Stimulated activated CD4-positive, alpha-beta T cell treated with anti-CD3 and anti-CD28 coated beads, Interleukin-2, amount 100 ng/mL, for 48 hours (primary cell): ENCODE data around the gene FGF21.

Experiments used
- DNase-seq, 2 donors: peaks; one replicate each; pipeline ENCODE4 v3.0.0-alpha.2; 2020

The FGF21 gene

GRCh38 chr19:48728911-48729664 lies 26.2 kb upstream of the FGF21 start:
- DNase-seq = no peak

DNA sequence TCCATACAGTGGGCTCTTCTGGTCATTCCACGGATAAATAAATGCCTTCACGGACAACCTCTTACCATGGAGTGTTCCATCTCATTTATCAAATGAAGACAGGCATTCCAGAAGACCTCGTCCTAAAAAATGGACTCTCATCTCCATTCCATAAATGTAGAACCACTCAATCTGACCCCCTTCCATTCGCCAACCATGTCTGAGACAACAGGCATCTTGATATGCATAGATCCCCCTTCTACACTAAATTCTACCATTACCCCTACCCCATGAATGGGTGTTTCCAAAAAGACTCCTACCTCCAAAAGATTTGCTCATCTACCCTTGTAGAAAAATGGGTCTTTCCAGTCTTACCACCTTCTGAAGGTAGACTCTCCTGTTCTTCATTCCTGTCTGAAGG lies 23.9 kb upstream of the FGF21 start:
- DNase-seq = no peak

DNA sequence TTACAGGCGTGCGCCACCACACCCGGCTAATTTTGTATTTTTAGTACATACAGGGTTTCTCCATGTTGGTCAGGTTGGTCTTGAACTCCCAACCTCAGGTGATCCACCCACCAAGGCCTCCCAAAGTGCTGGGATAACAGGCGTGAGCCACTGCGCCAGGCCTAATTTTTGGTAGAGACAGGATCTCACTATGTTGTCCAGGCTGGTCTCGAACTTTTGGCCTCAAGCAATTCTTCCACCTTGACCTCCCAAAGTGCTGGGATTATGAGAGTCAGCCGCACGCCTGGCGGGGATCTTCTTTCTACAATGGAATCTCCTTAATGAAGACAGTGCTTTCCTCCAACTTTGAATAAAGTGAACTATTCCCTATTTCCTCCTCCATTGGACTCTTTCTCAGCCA lies 20.7 kb upstream of the FGF21 start:
- DNase-seq = no peak

DNA sequence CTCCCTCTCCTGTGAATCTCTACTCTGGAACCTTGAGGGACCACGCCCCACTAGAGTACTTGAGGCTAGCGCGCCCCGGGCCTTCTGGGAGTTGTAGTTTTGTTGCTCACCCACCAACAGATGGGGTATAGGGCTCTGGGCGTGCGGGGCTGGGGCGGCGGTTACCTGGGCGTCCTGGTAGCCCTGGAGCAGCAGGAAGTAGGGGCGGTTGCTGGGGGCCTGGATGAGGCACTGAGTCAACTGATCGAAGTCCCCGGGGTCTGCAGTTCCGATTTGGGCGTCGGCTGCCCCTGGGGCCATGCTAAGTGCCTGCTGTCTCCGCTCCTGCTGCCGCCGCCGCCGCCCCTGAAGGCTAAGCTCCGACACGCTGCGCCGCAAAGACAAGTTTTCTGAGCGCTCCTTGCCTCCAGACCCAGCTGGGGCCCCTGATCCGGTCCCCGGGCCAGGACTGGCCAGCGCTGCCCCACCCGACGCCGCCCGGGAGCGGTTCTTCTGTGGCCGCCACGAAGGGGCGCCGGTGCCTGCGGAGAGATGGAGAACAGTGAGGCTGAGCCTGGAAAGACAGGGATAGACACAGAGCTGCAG lies 20.2 kb upstream of the FGF21 start:
- no peak for DNase-seq

DNA sequence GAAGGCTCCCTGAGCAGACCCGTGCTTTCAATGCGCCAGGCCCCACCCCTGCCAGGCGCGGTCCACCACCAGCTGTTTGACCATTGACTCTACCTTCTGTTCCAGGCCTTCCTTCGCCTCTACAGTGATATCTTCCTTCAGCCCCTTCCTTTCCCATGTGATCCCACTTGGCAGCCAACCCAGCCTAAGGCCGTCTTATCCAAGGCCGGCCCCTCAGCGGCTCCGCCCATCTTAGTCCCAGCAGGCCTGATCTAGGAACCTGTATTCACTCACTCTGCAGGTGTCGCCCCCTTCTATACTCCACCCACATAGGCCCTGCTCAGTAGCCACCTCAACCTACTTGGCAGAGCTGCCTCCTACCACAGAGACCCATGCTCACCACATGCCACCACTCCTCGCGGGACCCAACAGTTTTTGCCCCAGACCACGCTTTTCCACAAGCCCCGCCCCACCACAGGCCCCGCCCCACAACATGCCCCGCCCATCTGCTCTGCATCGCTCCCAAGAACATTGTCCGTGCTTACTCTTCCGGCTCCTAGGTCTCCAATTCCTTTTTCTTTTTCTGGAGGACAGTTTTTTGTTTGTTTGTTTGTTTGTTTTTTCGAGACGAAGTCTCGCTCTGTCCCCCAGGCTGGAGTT lies 17.8 kb upstream of the FGF21 start:
- DNase-seq = no peak

DNA sequence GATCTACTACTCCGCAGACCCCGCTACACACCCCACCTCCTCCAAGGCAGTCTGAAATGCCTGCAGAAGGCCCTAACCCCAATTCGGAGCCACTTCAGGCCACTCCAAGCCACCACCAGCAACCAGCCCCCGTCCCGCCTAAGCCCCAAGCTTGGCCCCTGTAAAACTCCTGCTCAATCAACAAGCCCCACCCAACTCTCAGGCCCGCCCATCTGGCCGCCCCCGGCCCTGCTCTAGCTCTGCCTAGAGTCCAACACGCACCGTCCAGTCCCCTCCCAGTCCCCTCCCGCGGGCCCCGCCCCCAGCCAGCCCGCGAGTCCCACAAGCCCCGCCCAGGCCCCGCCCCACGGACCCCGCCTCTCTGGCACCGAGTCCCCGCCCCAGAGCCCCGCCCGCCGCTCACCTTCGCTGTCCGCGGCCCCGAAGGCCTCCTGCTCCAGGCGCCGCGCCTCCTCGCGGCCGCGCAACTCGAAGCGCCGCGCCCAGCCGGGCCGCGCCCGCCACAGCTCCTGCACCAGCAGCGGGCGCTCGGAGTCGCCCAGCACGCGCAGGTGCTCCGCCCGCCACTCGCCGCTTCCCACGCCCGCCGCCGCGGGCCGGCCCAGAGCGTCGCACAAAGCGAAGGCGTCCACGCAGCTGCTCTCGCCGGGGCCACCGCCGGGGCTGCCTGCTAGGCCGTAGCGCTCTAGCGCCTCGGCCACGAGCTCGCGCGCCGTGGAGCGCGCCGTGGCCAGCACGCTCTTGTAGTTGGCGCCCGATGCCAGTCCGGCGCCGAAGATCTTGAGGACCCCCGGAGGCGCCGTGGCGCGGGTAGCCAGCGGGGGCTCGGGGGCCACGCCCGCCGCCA lies 16.5 kb upstream of the FGF21 start:
- DNase-seq = peak; percentile 95 to 99

DNA sequence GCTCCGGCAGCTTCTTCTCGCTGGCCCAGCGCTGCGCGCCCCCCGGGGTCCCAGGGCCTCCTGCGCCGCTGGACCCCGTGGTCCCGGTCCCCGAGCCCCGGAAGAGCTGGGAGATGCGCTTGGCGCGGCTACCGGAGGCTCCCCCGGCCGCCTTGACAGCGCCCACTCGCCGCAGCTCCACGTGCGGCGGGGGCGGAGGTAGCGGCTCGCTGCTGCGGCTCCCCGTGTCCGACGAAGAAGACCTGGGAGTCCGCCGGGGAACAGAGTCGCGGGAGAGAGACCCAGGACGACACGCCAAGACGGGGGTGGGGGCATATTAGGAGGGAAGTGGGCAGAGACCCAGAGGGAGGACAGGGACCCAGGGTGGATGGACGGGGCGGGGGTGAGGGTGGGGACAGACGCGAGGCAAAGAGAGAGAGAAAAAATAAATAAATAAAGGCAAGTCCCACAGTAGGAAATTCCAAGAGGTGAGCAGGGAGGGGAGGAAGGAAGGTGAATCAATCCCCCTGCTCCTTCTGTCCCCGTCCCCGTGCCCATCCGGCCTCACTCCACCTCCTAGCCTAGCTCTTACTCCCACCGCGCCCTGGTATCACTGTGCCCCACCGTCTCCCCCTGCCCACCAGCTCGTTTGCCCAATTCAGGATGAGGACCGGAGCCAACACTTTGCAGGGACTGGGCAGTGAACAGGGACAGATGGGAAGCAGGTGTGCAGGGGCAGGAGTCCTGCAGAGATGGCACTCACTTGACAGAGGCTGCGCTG lies 15.7 kb upstream of the FGF21 start:
- no peak for DNase-seq

DNA sequence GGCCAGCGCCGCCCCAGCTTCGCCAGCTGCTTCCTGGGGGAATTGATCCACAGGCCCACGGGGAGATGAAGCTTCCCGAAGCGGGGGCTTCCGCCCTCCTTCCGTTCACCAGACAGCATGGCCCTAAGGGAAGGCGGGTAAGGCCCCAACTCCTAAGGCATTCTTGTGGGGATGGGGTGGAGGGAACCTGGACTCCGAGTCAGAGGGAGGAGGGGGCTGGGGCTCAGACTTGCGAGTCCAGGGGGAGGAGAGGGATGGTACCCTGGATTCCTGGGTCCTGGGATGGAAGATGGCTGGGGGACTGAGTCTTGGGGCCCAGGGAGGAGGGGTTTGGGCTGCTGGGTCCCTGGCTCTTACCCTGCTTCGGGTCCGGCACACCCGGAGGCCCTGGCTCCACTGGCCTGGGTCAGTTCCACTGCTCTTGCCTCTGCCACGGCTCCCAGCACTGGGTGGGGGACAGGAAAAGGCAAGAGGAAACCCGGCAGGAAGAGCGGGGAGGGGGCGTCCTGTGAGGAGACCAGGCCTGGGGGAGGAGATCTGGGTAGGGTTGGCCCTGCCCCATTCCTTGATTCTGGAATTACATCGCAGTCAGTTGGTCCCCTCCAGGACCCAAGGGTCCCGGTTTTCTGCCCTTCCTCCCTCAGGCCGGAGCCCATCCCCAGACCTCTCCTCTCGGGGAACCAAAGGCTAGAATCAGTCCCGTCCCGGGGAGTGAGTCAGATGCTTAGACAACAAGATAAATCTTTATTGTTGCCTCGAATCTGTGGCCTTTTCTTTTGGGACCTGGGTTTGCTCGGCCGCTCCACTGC lies 15.0 kb upstream of the FGF21 start, which contains the start of gene RASIP1:
Gene RASIP1 (minus strand): TSS at position 447 of the 809 bp plus-strand sequence. CDS start 328 bp downstream, at position 119.
- no peak for DNase-seq

GRCh38 chr19:48741129-48741999 lies 14.0 kb upstream of the FGF21 start:
- peak in 1 of 2 donors; percentile 54 for DNase-seq

GRCh38 chr19:48742096-48742495 lies 13.2 kb upstream of the FGF21 start:
- DNase-seq = no peak

DNA sequence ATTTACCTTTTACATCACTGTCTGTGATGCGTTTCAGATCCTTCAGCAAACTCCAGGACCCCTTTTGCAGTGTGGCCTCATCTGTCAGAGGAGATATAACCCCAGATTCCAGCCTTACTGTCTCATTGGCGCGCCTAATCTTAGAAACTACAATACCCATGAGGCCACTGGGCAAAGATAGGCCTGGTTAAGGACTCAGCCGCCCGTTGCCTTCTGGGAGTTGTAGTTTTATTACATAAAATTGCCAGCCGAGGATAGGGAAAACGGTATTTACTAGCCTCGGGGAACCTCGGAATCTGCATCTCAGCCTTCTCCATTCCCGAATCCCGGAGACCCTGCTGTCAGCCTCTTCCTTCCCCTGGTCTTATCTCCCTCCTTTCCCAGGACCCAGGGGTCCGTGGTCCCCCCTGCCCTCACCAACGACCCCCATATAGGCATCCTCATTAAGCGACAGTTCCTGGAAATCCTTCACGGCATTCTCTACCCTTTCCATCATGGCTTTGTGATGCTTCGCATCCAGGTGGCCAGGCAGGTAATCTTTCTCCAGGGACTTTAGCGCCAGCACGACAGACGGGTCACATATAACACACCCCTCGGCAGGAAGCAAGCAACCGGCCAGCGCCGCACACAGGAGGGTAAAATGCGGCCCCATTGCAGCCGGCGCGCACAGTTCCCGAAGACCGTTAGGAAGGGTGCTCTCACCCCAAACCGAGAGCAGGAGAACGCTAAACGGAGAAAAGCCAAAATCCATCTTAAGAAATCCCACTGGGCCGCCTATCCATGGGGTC lies 9.9 kb upstream of the FGF21 start:
- peak; percentile 37 to 49 for DNase-seq

- DNase-seq = no peak
Observed at GRCh38 chr19:48746110-48746509, 9.2 kb upstream of the FGF21 start.

- peak; percentile 47 to 50 for DNase-seq
Observed at GRCh38 chr19:48746738-48747575, 8.4 kb upstream of the FGF21 start, which contains the start of gene IZUMO1. TSS of gene IZUMO1 (minus strand) at chr19:48746909. CDS start at chr19:48745859, 1,050 bp downstream.

GRCh38 chr19:48749571-48750198 lies 5.6 kb upstream of the FGF21 start:
- DNase-seq = no peak

GRCh38 chr19:48750351-48750750 lies 5.0 kb upstream of the FGF21 start:
- DNase-seq = no peak

DNA sequence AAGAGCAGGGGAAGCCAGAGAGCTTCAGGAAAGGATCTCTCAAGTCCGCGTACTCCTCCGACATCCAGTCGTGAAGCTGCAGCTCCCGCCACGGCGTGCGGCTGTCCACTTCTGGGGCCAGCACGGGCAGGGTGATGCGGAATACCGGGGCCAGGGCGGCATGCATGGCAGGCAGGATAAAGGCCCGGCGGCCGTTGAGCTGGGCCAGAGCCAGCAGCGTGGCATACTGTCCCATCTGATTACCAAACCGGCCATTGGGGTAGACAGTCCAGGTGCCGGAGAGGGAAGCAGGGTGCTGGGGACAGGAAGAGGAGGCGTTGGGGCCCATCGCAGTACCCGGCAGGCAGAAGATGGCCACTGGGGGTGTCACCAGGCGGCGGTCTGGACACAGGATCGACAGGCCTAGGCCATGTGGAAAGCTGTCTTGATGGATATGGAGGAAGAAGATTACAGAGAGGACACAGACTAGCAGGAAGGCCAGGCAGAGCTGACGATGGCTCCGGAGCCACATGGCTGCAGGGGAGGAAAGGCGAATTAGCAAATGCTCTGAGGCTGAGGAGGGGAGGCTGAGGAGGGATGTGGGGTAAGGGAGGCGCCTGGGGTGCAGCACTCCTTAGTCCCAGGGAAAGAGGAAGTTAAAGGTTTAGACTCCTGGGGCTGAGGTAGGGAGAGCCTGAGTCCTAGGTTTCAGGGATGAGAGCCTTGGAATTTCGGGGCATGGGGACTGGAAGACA lies 4.4 kb upstream of the FGF21 start:
- no peak for DNase-seq

- DNase-seq = no peak
Observed at GRCh38 chr19:48751845-48752495, 3.4 kb upstream of the FGF21 start.
